Stimulated activated CD4-positive, alpha-beta T cell treated with anti-CD3 and anti-CD28 coated beads, Interleukin-15, amount 100 ng/mL, for 48 hours (primary cell): Measurements from ENCODE around the gene DSCAM.

Experiments used
- DNase-seq, 2 donors: peaks; one replicate each; pipeline ENCODE4 v3.0.0-alpha.2; 2020; ENCODE audit warnings: low read depth in 2 of 2

The DSCAM gene

DNA sequence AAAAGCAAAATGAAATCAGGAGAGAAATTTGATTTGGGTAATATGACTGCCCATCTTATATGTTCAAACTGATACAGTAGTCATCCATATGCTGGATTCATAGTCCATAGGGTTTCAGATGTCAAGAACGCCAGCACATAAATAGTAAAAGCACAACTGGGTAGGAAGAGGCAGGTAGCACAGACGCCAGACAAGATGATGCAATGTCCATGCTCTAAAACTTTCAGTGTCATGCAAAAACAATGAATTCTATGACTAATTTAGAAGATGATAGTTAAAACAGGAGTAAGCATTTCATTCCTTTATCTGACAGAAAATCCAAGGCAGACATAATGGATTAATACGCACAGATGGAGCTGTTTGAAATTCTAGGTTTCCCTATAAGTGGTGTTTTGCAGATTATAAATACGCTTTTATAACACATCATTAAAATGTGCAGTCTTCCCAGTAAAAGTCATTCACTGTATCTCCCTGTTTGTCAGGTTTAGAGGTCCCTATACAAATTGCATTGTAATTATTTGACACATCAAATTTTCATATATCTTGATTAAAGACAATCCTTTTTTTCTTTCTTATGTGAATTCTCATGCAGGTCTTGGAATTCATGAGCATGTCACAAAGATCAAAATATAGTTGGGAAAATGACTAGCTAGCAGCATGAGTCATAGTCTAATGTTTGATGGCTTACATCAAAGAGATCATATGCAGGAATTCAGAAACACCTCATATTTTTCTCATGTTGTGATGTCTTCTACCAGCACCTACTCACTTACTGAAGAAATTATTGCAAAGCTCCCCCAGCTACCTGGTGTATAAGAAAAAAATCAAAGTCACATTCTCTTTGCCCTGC, 139.9 kb downstream of the DSCAM start:
- no peak for DNase-seq

DNA sequence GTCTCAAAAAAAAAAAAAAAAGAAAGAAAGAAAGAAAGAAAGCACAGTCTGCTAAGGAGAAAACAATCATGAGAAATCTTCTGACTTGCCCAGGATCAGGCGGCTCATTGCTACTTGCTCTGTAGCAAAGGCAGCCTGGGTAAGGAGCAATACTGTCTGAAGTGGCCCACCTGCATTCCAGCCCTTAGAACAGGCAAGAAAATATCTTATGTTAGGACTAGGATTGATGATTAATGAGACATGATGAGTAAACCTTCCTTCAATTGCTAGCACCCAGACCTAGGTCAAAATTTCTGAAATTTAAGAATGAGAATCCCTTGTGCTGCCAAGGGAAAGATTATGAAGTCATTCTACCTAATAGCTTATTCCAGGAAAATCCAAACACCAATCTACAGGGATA, 140.8 kb downstream of the DSCAM start:
- no peak for DNase-seq

DNA sequence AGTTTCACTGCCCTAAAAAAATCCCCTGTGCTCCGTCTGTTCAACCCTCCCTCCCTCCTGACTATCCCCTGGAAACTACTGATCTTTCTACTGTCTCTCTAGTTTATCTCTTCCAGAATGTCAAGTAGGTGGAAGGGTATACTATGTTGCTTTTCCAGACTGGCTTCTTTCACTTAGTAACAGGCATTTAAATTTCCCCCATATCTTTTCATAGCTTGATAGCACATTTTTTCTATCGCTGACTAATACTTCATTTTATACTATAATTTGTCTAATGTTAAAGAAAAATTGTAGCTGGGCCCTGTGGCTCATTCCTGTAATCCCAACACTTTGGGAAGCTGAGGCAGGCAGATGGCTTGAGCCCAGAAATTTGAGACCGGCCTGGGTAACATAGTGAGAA, 142.8 kb downstream of the DSCAM start:
- no peak for DNase-seq

DNA sequence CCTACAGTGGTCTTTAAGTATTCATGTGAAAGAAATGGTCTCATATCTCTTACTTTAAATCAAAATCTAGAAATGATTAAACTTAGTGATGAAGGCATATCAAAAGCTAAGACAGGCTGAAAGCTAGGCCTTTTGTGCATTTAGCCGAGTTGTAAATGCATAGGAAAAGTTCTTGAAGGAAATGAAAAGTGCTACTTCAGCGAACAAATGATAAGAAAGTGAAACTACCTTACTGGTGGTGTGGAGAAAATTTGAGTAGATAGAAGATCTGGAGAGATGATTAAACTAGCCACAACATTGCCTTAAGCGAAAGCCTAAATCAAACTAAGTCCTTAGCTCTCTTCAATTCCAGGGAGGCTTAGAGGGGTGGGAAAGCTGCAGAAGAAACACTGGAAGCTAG, 147.6 kb downstream of the DSCAM start:
- no peak for DNase-seq

DNA sequence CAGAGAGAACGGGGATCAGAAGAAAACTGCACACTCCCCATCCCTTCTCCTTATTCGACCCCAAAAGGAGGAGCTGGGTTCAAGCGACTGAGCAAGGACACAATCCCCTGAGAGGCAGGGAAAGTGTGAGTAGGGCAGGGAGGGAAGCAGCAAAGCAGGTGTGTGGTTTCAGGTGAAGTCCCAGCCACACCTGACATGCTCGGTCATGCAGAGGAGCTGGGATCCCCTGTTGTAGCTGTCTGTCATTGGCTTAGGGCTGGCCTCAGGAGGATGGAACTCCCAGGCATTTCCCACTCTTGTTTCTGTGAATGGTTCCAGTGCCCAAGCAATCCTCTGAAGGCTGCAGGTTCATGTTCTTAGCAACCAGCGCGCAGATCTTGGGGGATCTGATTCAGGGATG, 150.7 kb downstream of the DSCAM start:
- no peak for DNase-seq

DNA sequence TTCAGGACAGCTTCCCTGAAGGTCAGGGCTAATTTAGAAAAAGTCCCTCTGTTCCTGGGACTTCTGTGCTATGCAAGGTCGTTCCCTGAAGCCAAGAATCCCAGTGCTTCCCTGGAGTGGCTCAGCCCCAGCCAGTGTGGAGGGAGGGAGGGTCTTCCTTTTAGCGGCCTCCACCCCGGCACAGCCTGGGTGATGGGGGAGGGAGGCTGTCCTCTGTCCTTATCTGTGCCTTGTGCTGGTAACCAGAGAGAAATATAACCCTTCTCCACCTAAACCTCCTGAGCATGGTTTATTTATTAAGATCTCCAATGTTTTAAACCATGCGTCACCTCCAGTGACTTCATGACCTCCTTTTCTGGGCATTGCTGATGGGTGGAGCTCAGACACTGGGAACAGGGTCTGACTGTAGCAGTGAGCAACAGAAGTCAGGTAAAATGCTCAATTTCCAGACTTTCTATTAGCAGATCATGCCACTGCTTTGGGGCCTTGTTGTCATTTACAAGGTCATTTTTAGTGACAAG, 157.1 kb downstream of the DSCAM start:
- no peak for DNase-seq

DNA sequence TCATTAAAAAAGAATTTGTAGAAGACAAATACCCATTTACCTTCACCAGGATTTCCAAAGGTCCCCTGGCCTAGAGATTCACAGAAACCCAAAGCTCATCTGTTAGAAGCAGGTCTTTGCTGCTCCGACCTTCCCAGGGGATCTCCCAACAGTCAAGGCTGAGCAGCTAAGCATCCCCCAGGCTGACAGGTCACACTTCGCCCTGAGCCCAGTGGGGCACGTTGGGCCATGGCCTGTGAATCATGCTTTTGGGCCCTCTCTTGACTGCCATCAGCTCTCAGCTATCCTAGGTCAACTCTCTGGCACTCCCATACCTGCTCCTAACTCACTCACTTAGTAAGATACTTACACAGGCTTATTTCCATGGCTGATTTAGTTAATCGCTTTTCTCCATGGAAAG, 157.7 kb downstream of the DSCAM start:
- no peak for DNase-seq

DNA sequence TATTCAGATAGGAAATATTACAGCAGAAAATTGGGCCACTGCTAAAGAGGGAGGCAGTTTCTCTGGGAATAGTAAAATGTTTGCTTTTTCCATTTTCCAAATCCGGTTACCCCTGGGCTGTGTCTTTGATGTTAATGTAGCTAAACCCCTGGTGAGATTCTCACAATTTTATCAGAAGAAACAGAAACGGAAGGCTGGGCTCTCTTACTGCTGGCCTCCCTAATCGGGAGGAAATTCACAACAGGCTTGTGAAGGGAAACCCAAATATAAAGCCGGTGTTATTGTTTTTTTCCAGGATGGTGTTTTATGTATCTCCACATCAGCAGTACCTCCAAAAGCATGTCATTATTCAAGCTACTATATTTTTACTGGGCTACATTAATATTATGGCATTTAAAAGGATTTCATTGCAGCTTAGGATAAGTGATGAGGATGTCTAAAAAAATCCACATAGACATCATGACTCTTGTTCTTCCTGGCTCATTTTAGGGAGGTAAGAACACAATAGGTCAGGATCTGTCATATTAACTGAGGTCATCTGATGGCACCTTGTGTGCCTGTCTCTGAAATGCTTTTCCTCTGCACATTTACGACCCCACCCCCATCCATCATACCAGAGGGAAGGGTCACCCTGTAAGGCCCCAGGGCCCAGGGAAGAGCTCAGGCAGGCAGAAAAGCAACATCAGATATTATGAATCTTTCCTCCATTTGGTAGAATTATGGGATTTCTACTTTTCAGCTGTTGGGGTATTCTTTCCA, 158.7 kb downstream of the DSCAM start:
- no peak for DNase-seq

DNA sequence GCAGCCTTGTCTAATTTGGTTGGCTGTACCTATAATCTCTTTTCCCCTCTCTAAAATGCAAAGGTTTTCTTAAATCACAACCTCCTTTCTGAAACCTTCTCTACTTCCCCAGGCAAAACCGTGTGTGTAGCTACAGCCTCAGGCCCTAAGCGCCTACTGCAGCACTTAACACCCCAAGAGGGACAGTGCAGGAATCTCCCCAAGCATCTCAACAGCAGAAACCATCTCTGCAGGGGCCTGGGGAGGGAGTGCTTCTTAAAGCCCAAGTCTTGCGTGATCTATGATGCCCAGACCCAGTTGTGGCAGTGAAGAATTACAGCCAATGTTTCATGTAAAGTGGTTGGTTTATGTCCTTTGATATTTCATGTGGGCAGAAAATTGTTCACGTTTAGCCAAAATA, 159.3 kb downstream of the DSCAM start:
- DNase-seq: no peak

DNA sequence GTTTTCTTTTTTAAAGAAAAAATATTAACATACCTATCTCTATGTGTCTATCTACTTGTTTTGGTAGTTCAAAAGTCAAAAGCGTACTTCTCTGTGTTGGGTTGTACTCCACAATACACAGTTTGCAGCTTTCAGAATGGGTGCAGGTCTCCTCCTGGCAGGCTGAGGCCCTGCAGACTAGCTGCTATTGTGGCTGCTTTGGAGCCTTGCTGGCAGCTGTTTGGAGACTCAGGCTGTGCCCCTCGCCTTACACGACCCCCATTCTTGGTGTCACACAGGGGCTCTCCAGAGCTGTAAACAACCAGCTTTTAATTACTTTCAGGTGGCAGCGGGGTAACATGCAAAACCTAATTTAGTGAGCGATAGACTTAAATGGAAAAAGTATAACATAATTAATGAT, 160.4 kb downstream of the DSCAM start:
- DNase-seq: no peak

DNA sequence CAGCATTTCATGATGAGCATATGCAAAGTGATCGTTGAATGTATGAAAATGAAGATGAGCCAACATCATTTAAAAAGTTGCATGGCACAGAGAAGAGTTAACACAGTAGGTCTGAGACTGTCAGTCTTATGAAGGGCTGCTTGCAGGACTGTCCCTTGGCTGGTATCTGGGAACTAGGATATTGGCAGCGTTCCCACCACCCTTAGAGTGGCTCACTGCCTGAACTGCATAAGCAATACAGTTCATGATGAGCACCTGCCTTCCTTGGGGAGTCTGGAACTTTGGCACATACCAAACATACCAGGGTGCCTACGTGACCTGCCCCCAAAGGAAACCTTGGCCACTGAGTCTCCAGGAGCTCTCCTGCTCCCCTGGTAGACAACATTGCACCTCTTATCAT, 161.8 kb downstream of the DSCAM start:
- DNase-seq: no peak

DNA sequence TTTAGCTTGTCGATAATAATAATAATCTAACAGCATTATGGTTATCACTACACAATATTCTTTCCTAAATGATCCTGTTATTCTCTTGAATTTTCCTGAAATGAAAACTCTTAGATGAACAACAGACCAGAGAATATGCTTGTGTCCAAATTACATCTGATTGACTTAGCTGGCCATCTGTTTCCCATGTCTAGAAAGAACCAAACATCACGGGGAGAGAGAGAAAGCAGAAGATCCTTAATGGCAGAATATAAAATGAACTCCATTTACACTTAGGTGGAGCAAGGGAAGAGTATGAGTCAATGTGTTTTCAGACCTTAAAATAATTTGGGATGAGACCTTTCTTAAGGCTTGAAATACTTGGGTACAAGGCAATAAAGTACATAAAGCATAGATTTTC, 162.2 kb downstream of the DSCAM start:
- DNase-seq: no peak

DNA sequence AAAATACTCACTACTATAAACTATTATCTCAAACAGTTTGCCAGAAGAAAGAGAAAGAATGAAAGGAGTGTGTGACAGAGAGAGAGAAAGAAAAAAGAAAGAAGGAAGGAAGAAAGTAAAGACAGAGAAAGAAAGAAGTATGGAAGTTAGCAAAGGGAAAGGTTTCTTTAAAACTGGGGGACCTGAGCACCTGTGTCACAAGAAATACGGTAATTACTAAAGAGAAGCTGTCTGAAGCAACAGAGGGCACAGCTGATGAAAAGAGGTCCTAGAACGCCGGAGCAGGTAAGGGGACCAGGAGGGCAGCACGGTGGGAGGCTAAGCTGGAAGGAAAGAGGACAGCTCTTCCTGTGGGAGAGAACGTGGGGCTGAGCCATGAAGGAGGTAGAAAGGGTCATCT, 163.6 kb downstream of the DSCAM start:
- DNase-seq: no peak

DNA sequence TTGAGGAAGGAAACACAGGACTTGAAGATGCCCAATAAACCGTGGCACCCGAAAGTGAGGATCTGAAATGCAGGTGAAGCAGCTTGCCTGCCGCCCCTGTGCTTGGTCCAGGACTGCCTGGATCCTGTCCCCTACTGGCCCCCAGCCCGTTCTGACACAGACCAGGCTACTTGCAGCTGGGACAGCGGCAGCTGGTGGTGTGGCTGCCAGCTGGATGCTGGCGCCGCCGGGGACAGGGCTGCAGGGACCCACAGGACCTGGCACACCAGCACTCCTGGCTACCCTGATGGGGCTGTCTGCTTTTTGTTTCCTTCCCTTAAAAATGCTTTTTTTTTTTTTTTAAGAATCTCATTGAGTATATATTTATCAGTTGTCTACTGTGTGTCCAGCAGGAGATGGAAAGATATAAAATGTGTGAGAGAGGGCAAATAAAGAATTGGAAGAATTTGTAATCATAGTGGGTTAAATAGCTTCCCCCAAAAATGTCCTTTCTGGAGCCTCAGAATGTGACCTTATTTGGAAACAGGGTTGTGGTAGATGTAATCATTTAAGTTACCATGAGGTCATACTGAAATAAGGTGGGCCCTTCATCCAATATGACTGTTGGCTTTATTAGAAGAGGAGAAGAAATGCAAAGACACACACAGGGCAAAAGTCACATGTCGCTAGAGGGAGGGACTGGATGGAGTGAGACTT, 165.6 kb downstream of the DSCAM start:
- DNase-seq: no peak

DNA sequence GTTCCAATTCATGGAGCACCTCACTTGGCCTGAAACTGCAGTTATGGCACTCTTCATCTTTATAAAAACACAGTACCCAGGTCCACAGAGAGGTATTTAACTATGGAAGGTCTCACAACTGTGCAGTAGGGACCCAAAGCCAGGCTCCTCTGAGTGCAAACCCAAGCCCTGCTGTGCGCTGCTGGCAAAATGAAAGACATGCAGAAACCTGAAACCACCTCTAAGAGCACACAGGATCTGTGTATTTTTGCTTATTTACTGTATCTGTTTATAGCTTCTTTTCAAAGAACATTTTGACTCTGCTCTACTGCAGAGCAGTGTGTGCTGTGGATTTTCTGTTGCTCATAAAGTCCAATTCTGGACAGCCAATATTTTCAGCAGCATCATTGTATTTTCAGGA, 166.6 kb downstream of the DSCAM start:
- no peak for DNase-seq

DNA sequence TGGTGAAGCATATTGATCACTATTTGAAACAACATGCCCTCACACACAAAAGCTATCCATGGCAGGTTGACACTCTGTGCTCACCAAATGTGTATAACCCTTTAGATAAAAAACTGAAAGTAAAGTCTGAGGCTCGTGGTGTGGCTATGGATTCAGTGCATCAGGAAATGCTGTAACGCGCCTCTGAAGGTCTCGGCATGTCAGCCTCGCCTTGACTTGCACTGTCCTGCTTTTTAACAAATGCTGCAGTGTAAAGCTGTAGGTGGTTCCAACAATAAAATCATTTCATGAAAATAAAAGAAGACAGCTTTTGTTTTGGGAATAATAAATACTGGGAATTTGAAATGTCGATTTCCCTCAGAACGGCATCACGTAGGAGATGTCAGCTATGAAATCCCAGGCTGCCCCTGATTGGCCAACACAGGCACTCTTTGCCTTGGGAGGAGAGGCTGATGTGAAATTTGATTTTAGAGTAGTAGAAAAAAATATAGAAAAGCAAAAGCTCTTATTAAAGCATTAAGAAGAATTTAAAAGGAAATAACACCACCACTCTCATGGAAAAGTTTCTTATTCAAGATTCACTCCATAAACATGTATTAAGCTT, 168.2 kb downstream of the DSCAM start:
- no peak for DNase-seq

DNA sequence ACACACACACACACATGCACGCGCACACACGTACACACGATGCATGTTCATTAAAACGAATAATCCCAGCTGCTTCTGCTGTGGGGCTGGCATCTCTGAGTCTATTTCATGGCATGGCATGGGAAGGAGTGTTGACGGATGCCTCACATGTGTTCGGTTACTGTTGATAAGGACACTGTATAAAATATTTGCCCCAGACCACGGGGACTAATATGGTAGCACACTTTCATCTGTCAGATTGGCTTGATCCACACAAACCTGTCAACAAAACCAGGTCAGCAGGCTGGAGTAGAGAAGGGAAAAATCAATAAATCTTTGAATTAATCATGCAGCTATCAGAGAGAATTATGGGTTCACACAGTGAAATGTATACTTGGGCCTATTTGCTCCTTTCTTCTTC, 171.9 kb downstream of the DSCAM start:
- no peak for DNase-seq

DNA sequence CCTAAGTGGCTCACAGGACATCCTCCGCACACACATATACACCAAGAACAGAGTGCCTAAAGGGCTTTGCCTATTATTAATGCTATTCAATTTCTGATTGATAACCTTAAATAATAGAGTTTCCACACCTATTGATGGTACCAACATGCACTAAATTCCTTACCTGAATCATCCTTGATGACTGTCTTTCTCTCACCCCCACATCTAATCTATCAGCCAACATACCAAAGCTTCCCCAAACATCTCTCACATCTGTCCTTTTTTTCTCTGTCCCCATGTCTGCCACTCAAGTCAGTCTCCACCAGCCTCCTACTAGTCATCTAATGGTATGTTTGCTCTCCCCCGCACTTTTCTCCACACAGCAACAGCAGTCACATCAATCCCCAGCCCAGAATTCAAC, 174.4 kb downstream of the DSCAM start:
- DNase-seq: no peak

DNA sequence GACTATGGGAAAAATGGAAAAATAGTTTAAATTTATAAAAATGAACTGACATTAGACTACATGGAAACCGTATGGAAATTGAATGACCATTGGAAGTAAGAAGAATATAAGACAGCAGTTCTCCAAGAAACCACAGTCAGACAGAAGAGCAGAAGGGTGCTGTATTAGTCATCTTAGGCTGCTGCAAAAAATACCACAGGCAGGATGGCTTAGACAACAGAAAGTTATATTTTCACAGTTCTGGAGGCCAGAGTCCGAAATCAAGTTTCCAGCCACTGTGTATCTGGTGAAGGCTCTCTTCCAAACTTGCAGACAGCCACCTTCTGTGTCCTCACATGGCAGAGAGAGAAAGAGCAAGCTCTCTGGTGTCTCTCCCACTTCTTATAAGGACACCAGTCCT, 175.2 kb downstream of the DSCAM start:
- DNase-seq: no peak

DNA sequence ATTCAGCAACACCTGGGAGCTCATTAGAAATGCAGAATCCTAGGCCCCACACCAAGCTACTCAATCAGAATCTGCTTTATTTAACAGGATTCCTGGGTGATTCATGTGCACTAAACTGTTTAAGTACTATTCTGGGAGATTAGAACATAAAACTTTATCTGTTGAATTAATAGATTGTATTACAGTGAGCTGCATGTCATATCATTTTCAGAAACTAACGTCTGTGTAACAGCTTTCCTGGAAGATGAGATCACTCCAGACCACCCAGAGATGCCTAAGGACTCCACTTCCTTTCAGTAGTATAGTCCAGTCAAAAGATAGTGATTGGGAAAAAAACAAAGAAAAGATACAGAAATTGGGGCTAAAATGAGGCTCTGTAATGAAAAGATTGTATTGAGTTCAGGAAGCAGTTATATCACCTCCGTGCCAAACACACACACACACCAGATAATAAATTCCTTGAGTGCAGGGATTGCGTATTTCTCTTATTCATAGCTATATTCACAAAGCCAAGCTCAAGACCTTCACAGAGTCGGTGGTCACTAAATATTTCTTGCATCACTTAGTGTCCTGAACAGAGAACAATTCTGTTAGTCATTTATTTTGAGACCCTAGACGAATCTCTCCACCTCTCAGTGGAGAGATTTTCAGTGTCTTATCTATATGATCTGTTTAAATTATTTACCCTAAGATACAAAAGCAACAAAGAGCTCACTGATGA, 178.2 kb downstream of the DSCAM start:
- no peak for DNase-seq

DNA sequence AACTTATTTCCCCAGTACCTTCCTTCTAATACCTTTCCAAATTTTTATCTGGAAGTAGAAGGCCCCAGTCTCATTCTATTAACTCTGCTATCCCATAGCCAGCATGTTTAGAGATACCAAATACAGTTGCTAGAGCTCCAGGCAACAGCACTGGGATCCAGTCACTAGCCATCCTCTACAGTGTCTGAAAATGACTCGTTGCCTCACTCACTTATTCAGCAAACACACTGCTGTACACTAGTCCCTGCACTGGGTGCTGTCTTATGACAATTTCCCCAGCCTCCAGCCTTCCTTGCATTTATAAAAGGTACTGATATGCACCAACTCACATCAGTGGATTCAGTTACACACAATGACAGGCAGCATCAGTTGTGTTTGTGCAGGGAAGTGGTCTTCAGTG, 179.0 kb downstream of the DSCAM start:
- DNase-seq: no peak
